HL-60 (cell line): ENCODE results near the gene APC2.

Experiments used
- SPI1 ChIP-seq: IDR thresholded peaks from 2 replicates; pipeline ENCODE4 v1.6.1; 2012; ENCODE audit warnings: low read depth, mild to moderate bottlenecking, borderline replicate concordance
- TF ChIP-seq, protein P1 (sequence below): IDR thresholded peaks from one replicate; pipeline ENCODE4 v1.5.1; 2011; ENCODE audit warnings: low read length, control low read depth, inconsistent platforms; ENCODE audit not compliant: insufficient read depth

DNA sequence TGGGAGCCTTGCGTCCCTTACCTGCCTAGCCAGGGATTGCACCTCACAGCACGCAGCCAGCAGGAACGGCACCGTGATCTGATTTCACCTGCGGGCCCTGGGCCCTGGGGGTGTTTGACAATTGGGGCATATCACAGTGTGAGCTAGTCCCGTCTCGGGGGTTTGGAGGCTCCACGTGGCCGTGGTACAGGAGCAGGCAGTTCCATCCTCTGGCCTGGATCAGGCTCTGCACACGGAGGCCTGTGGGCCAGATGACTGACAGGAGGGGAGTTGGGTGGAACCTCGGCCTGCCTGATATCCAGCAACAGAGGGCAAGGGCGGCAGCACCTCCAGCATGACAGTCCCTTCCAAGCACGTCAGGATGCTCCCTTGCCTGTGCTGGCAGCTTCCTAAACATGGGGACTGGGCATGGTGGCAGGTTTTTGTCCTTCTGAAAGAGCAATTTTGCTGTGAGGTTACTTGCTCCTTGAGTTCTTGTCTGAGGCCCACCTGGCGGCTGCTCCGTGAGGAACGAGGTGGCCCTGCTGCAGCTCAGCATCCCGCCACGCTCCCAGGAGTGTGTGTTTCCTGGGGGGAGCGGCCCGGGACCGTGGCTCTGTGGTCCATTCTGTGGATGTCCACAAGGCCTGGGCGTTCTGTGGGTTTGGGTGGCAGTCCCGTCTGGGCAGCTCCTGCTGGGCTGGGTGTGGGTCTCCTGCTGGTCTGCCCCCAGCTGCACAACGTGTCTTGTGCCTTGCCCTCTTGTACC lies 18.0 kb upstream of the APC2 start:
- TF ChIP-seq SPI1: no peak
- TF ChIP-seq, protein P1, sequence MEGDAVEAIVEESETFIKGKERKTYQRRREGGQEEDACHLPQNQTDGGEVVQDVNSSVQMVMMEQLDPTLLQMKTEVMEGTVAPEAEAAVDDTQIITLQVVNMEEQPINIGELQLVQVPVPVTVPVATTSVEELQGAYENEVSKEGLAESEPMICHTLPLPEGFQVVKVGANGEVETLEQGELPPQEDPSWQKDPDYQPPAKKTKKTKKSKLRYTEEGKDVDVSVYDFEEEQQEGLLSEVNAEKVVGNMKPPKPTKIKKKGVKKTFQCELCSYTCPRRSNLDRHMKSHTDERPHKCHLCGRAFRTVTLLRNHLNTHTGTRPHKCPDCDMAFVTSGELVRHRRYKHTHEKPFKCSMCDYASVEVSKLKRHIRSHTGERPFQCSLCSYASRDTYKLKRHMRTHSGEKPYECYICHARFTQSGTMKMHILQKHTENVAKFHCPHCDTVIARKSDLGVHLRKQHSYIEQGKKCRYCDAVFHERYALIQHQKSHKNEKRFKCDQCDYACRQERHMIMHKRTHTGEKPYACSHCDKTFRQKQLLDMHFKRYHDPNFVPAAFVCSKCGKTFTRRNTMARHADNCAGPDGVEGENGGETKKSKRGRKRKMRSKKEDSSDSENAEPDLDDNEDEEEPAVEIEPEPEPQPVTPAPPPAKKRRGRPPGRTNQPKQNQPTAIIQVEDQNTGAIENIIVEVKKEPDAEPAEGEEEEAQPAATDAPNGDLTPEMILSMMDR: no peak
